GM18519 (cell line): ENCODE results near the gene TAF8.

ENCODE experiments used
- ATAC-seq: cut with Tn5 transposase; IDR thresholded peaks from one replicate; pipeline ENCODE4 v1.9.1; 2021; ENCODE audit warnings: mild to moderate bottlenecking, moderate library complexity; ENCODE audit not compliant: unreplicated experiment, low FRiP score

The TAF8 gene

DNA sequence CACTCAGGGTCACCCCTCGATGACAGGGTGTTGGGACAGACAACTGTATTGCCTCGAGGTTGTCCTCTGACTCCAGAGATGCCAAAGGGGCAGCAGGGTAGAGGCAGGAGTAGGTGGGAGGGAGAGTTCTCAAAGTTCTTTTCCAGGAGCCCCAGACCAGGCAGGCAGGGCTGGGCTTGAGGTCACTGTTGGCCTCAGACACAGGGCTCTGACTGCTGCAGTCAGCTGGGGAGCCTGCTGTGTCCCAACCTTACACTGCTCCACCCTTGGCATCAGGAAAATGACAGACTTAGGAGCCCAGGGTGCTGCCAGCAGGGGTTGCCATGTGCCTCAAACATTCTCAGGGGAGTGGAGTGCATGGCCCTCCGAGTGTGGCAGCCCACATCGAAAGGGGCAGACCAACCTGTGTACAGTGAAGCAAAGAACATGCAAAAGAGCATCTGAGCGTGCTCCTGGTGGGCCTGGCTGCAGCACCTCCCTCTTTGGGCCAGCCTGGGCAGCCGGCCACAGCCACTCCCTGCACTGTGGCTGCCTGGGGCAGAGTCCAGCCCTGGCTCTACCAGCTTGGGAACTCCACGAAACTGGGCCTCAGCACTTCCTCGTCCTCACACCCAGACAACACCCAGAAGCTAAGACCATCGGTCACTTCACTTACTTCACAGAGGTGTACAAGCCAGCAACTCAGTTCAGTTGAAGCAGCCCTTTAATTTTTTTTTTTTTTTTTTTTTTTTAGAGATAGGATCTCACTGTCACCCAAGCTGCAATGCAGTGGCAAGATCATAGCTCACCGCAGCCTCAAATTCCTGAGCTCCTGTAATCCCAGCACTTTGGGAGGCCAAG is 68.1 kb downstream of the TAF8 start:
- no peak for ATAC-seq

DNA sequence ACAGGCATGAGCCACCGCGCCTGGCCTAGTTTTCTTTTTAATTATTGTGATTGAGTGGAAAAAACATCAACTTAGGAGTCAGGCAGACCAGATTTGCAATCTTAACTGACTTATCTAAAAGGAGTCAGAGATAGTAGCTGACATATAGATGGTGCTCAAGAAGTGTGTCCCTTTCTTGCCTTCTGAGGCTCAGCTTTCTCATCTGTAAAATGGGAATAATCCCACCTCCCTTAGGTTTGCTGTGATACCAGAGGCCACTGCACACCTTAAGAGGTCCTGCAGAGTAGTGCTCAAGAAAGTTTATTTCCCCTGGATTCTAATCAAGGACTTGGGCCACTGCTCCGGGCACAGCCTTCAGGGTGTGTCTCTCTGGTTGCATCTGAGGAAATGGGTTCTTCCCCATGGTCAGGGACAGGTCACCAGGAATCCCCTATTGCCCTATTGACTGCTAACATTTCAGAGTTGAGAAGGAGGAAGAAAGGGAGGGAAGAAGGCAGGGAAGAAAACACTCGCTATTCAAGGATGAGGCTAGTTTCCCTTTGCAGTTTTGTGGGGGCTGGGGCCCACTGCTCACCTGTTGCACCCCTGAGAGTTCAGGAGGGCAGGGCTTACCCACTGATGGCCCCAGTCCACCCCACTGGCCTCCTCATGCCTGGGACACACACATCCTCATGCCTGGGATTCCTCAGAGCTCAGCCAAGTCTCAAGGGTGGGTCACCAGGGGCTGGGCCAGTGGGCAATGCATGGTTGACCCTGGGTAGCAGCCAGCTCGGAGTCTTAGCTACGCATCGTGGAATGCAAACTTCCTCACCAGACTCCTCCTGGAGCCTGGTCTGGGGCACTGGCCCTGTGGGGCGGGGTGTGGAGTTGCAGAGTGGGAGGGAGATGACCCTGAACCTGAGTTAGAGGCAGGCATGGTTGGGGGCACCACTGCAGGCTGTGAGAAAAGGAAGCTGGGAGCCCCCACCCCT is 70.9 kb downstream of the TAF8 start:
- no peak for ATAC-seq

DNA sequence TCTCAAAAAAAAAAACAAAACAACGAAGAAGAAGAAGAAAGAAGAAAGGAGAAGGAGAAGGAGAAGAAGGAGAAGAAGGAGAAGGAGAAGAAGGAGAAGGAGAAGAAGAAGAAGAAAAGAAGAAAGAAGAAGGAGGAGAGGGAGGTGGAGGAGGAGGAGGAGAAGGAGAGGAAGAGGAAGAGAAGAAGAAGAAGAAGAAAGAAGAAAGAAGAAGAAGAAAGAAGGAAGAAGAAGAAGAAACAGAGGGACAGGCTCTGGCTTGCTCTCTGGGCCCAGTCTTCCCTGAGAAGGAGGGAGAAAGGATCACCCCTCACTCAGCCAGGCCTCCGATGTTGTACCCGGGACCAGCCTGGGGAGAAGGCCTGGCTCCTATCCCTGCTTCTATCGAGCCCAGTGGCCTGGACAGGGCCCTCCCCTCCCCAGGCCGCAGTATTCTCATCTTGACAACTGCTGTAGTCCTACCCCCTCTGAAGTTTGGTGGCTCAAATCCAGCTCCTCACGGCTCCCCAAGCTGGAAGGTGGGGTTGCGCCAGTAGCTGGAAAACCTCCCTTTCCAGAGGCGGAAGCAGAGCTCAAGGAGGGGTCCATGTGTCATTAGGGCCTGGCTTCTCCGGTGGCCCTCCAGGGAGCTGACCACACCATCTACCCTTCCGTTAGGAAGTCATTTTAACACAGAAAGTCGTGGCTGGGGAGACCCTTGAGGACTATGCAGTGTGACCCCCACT is 73.2 kb downstream of the TAF8 start:
- ATAC-seq: no peak

GRCh38 chr6:42124223-42124836 is 74.0 kb downstream of the TAF8 start:
- ATAC-seq: no peak

DNA sequence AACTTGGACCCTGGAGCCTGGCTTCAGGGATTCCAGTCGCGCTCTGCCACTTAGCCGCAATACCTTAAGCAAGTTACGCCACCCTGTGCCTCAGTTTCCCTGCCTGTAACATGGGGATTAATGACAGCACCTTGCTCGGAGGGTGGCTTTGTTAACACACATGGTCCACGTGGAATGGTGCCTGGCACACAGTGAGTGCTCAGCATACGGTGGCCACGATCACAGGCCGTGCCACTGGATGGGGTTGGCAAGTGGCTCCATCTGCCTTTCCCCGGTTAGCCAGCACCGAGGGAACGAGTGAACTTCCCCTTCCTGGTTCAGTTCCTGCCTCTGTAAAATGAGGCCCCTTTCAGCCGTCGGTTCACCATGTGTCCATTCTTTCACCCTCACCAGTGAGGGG is 74.9 kb downstream of the TAF8 start:
- no peak for ATAC-seq

GRCh38 chr6:42125663-42126062 is 75.3 kb downstream of the TAF8 start:
- ATAC-seq: no peak

DNA sequence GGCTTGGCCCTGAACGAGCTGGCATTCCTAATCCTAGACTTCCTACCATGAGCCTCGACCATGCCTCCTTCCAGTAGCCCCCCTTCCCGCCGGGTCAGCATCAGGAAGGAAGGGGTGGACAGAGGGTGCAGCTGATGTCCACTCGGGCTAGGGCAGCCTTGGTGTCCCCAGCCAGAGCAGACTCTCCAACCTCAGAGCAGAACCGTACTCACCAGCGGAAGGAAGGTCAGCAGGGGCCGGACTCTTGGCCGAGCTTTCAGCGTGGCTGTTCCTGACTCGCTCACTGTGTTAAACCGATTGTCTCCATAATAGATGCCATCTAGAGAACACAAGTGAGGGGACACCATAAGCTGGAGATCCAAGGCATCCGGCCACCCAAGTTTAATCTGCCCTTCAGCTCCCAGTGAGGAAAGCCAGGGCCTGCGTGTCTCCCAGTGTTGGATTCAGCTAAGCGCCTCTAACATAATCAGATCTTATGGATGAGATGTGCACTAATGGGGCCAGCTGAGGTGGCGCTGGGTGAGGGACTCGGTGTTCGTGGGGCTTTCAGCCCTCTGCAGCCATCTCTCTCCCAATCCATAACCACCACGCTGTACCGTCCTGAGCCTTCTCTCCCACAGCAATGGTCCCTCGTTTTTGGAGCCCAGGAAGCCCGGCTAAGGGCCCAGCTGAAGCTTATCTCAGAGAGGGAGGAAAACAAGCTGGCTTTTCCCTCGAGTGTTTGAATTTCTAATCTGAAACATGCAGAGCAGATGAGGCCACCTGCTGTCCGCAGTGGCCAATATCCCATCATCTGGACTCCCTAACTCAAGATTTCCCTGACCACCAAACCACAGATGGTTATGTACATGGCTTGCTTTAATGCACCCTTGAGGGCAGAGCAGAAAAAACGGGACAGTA is 78.4 kb downstream of the TAF8 start:
- ATAC-seq: no peak

- no peak for ATAC-seq
These were observed 79.0 kb downstream of the TAF8 start for GRCh38 chr6:42129360-42129676.

- ATAC-seq: no peak
These were observed 81.2 kb downstream of the TAF8 start for GRCh38 chr6:42131531-42131930.

- ATAC-seq: no peak
These were observed 83.6 kb downstream of the TAF8 start for GRCh38 chr6:42133926-42134325.

GRCh38 chr6:42135161-42135560 is 84.8 kb downstream of the TAF8 start:
- ATAC-seq: no peak

DNA sequence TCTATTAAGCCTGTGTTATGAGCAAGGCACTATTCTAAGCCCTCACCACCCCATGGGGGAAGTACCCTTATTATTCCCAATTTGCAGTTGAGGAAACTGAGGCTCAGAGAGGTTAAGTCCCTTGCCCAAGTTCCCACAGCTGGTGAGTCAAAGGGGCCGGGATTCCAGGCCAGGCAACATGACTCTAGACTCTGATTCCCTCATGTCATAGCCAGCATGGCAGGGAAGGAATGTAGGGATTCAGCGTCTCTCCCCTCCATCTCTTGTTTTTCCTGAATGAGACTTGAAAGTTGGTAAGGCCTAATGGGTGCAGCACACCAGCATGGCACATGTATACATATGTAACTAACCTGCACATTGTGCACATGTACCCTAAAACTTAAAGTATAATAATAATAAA is 85.4 kb downstream of the TAF8 start:
- ATAC-seq: no peak

- ATAC-seq: no peak
These were observed 86.3 kb downstream of the TAF8 start for GRCh38 chr6:42136508-42137193.
